GM12878 (cell line): Measurements from ENCODE around the gene GOLT1B. TPM values are rescaled to one million over a fixed set of nuclear protein-coding genes. Genes with fewer than 3 reads are reported as not detected.

Experiments used
- ATAC-seq: fragments of 200-7000 bp; cut with Tn5 transposase; 3 replicates; pipeline ENCODE4 v1.9.1; 2020; ENCODE audit warnings: mild to moderate bottlenecking, moderate library complexity
- BruUV-seq: library from RNA; stranded (reverse); fragments of 400-500 nt; replicated peaks from 2 replicates; lab custom pipeline; 2021; lab: Mats Ljungman, UMichigan
- CTCF ChIA-PET: fragments of 300-600 bp; sonication (Branson Sonifier 250); formaldehyde crosslinking; extraction: SDS; loops from one replicate; lab custom pipeline; 2021; ENCODE audit warnings: inconsistent platforms; lab: Yijun Ruan, JAX
- POLR2A ChIA-PET: fragments of 350-600 bp; formaldehyde crosslinking; extraction: SDS; loops from one replicate; lab custom pipeline; 2021; ENCODE audit warnings: inconsistent platforms; lab: Charles Lee
- RAD21 ChIA-PET: fragments of 300-600 bp; sonication (Branson Sonifier 250); formaldehyde crosslinking; loops from one replicate; lab custom pipeline; 2023; ENCODE audit warnings: antibody characterized with exemption; ENCODE audit not compliant: unreplicated experiment; lab: Charles Lee
- SMC1A ChIA-PET: fragments of 300-600 bp; sonication (Branson Sonifier 250); formaldehyde crosslinking; loops from one replicate; lab custom pipeline; 2023; ENCODE audit not compliant: unreplicated experiment, uncharacterized antibody; lab: Charles Lee
- DNase-seq: peaks from one replicate; pipeline ENCODE4 v3.0.0-alpha.2; 2011; ENCODE audit warnings: low read depth, low spot score
- FAIRE-seq: peaks from 3 replicates; lab custom pipeline; 2011; peaks lifted over from hg19 to GRCh38; lab: Jason Lieb, UNC
- H2AFZ ChIP-seq: 2 replicates; pipeline ENCODE4 v1.6.0; 2011; ENCODE audit warnings: low read depth, low read length, control low read depth; ENCODE audit not compliant: control insufficient read depth
- H3K27ac ChIP-seq: 2 replicates; pipeline ENCODE4 v1.5.1; 2011; ENCODE audit warnings: control low read depth; ENCODE audit not compliant: control insufficient read depth, insufficient read depth
- H3K27me3 ChIP-seq, 2 experiments: replicated peaks in 1 of 2; 2 replicates each; pipeline versions ENCODE4 v1.6.0 to v1.6.1; 2011; ENCODE audit warnings: low read length in 1 of 2; ENCODE audit not compliant: control insufficient read depth in 2 of 2, insufficient read depth in 2 of 2
- H3K36me3 ChIP-seq, 2 experiments: 2 replicates each; pipeline ENCODE4 v1.5.1; 2011; ENCODE audit warnings: low read length in 1 of 2; ENCODE audit not compliant: control insufficient read depth in 2 of 2, insufficient read depth in 2 of 2
- H3K4me1 ChIP-seq: 2 replicates; pipeline ENCODE4 v1.6.1; 2011; ENCODE audit warnings: mild to moderate bottlenecking, low read length, moderate library complexity, mixed read lengths; ENCODE audit not compliant: control insufficient read depth, insufficient read depth
- H3K4me2 ChIP-seq: 2 replicates; pipeline ENCODE4 v1.6.0; 2011; ENCODE audit warnings: control low read depth; ENCODE audit not compliant: control insufficient read depth, insufficient read depth
- H3K4me3 ChIP-seq: fragments of 200-600 bp; sonication (generic); 2 replicates; pipeline ENCODE4 v1.5.1; 2016
- H3K79me2 ChIP-seq: 2 replicates; pipeline ENCODE4 v1.6.0; 2011; ENCODE audit warnings: low read length; ENCODE audit not compliant: control insufficient read depth, insufficient read depth
- H3K9ac ChIP-seq: 2 replicates; pipeline ENCODE4 v1.8.0; 2011; ENCODE audit warnings: low read length, control low read depth, mixed read lengths; ENCODE audit not compliant: control insufficient read depth, insufficient read depth
- H3K9me3 ChIP-seq: replicated peaks from 3 replicates; pipeline ENCODE4 v1.5.1; 2011; ENCODE audit warnings: mild to moderate bottlenecking, low read length; ENCODE audit not compliant: control insufficient read depth, insufficient read depth
- H4K20me1 ChIP-seq: 2 replicates; pipeline ENCODE4 v1.6.0; 2011; ENCODE audit not compliant: control insufficient read depth, insufficient read depth
- ASH2L ChIP-seq: fragments of 300-600, 200-600 bp; sonication (generic); IDR thresholded peaks from 2 replicates; pipeline ENCODE4 v1.6.1; 2017; ENCODE audit warnings: low read depth, mild to moderate bottlenecking, borderline replicate concordance
- BACH1 ChIP-seq: fragments of 450-650 bp; IDR thresholded peaks from 2 replicates; pipeline ENCODE4 v1.6.1; 2017; ENCODE audit warnings: mild to moderate bottlenecking, borderline replicate concordance
- CBX3 ChIP-seq: fragments of 200-600 bp; sonication (generic); IDR thresholded peaks from 2 replicates; pipeline ENCODE4 v1.6.1; 2016; ENCODE audit warnings: low read depth, borderline replicate concordance
- CUX1 ChIP-seq: IDR thresholded peaks from 2 replicates; pipeline ENCODE4 v1.6.1; 2012; ENCODE audit warnings: improper control_type of control experiment, low read depth, low read length; ENCODE audit not compliant: insufficient replicate concordance
- EZH2 ChIP-seq: IDR thresholded peaks from 2 replicates; pipeline ENCODE4 v1.6.1; 2012; ENCODE audit warnings: low read depth, mild to moderate bottlenecking, control low read depth, inconsistent platforms, low read length, borderline replicate concordance; ENCODE audit not compliant: control insufficient read depth
- MYC ChIP-seq: IDR thresholded peaks from 2 replicates; pipeline ENCODE4 v1.6.1; 2011; ENCODE audit warnings: mild to moderate bottlenecking, low read length, moderate library complexity, inconsistent platforms; ENCODE audit not compliant: insufficient read depth, insufficient replicate concordance, insufficient read length, severe bottlenecking
- NRF1 ChIP-seq: conservative IDR thresholded peaks from 2 replicates; pipeline ENCODE4 v1.6.1; 2011; ENCODE audit warnings: mild to moderate bottlenecking, low read depth, low read length, improper control_type of control experiment
- PAX5 ChIP-seq: IDR thresholded peaks from 2 replicates; pipeline ENCODE4 v1.6.1; 2011; ENCODE audit warnings: low read depth, low read length, borderline replicate concordance
- RELB ChIP-seq: fragments of 450-650 bp; IDR thresholded peaks from 2 replicates; pipeline ENCODE4 v1.6.1; 2017; ENCODE audit warnings: low read depth, mild to moderate bottlenecking, moderate library complexity
- TARDBP ChIP-seq: IDR thresholded peaks from 2 replicates; pipeline ENCODE4 v1.6.1; 2016; ENCODE audit warnings: borderline replicate concordance
- TBL1XR1 ChIP-seq: IDR thresholded peaks from 2 replicates; pipeline ENCODE4 v1.6.1; 2012; ENCODE audit warnings: low read depth, low read length, improper control_type of control experiment
- WRNIP1 ChIP-seq: IDR thresholded peaks from 2 replicates; pipeline ENCODE4 v1.6.1; 2011; ENCODE audit warnings: low read depth, low read length, improper control_type of control experiment, borderline replicate concordance
- ZBTB11 ChIP-seq: fragments of 450-650 bp; formaldehyde crosslinking; IDR thresholded peaks from 2 replicates; pipeline ENCODE4 v1.5.0; 2022; ENCODE audit warnings: mild to moderate bottlenecking, missing genetic modification characterization
- WGBS: methylation state at CpG from one replicate; pipeline ENCODE4 v1.1.6; 2016; ENCODE audit warnings: low lambda C conversion rate; ENCODE audit not compliant: insufficient replicate concordance, insufficient coverage; ENCODE audit errors: missing lambda C conversion rate; 5-methylcytosine and 5-hydroxymethylcytosine counted together
- in situ Hi-C: fragments of 300-500 bp; cut with MboI; formaldehyde crosslinking; loops from 9 replicates; pipeline ENCODE4 v1.14.3; 2018; ENCODE audit warnings: mixed read lengths
- intact Hi-C: fragments of 100-400 bp; cut with micrococcal nuclease; formaldehyde crosslinking; loops from one replicate; pipeline ENCODE4 v1.14.2; 2022; ENCODE audit not compliant: unreplicated experiment
- polyA plus RNA-seq, 11 experiments: library from polyadenylated mRNA; depleted of rRNA in 4 of 11; unstranded in 6 of 11; stranded (reverse) in 5 of 11; fragments of >200 nt; fragmentation: Nextera tagmentation in 4 of 11; fragmentation: Illumina TruSeq in 1 of 11; extraction: Ambion mirVana in 4 of 11; extraction: Trizol in 1 of 11; gene quantifications; 1 replicate in 1 of 11; 2 replicates in 10 of 11; pipeline versions ENCODE4 v1.2.1 to v1.2.3, GENCODE V29; 2011 to 2016; ENCODE audit warnings: inconsistent platforms in 2 of 11, missing spikeins in 2 of 11, low read depth in 1 of 11
- total RNA-seq, 4 experiments: library from RNA; depleted of rRNA in 3 of 4; stranded (reverse); fragments of >200 nt in 3 of 4; fragmentation: Illumina TruSeq in 1 of 4; extraction: Trizol in 1 of 4; gene quantifications; 2 replicates each; pipeline versions ENCODE4 v1.2.1 to v1.2.3, GENCODE V29; 2013 to 2021

The GOLT1B gene
- total and polyA plus RNA-seq, 10 of the 15 experiments (the other 5 are each of a cell fraction or from before 2014, with no cell fraction given), result 18.3 to 77.4 (median 32.9) TPM

- 17% methylated on average over 1 of the region's 1 CpG for WGBS
Measured at GRCh38 chr12:21547437-21547836, 45.8 kb downstream of the GOLT1B start.

More at GRCh38 chr12:21547437-21547836, 45.8 kb downstream of the GOLT1B start:
- DNase-seq (no peak), ATAC-seq (no peak)
- CTCF ChIA-PET, result no interaction called here
- H3K4me3 ChIP-seq, result no peak overlapping the region
- H2AFZ ChIP-seq, result no peak overlapping the region
- H3K9ac ChIP-seq, result no peak overlapping the region
- no peak overlapping the region for H3K4me2 ChIP-seq
- SMC1A ChIA-PET, result no interaction called here
- RAD21 ChIA-PET, result no interaction called here
- H3K36me3 ChIP-seq, result no peaks in the 10 kb centered on the region
- H3K79me2 ChIP-seq, result no peaks in the 10 kb centered on the region
- in situ Hi-C loops, result no loop called here
- no peak overlapping the region for H3K27ac ChIP-seq
- no peak for TF ChIP-seq ASH2L
- TF ChIP-seq PAX5, result no peak
- TF ChIP-seq ZBTB11, result no peak
- no peak for TF ChIP-seq WRNIP1
- TF ChIP-seq TBL1XR1, result no peak
- no peak for TF ChIP-seq TARDBP
- TF ChIP-seq CBX3, result no peak
- TF ChIP-seq EZH2, result no peak
- no peak for TF ChIP-seq NRF1
- no peak for TF ChIP-seq CUX1
- no peak for TF ChIP-seq MYC
- TF ChIP-seq BACH1, result no peak
- no peak for TF ChIP-seq RELB
- TF ChIP-seq, all 136 proteins: peak for 0
- intact Hi-C loops, result no loop called here
- POLR2A ChIA-PET, result no interaction called here
- H4K20me1 ChIP-seq, result no peaks in the 10 kb centered on the region
- no TSS peak for BruUV-seq
- no peaks in the 10 kb centered on the region for H3K9me3 ChIP-seq
- no peaks in the 10 kb centered on the region for H3K27me3 ChIP-seq
- FAIRE-seq, result no peak
- no peaks in the 10 kb centered on the region for H3K4me1 ChIP-seq
